Adipocyte (in vitro differentiated cells): ENCODE results near the gene USP21.
A peak's percentile ranks its signal among the peaks of the same experiment; 100 is the strongest.

Experiments used
- DNase-seq: peaks from one replicate; pipeline ENCODE4 v3.0.0-alpha.2; 2015; ENCODE audit warnings: low read depth
- H3K27me3 ChIP-seq: replicated peaks from 2 replicates; pipeline ENCODE4 v1.7.0; 2013; ENCODE audit warnings: mild to moderate bottlenecking, low read length, moderate library complexity; ENCODE audit not compliant: control insufficient read depth, insufficient read depth
- H3K36me3 ChIP-seq: 2 replicates; pipeline ENCODE4 v1.7.0; 2013; ENCODE audit warnings: low read length, mild to moderate bottlenecking, moderate library complexity; ENCODE audit not compliant: control insufficient read depth, insufficient read depth, severe bottlenecking
- H3K4me1 ChIP-seq: 2 replicates; pipeline ENCODE4 v1.7.0; 2013; ENCODE audit warnings: mild to moderate bottlenecking, low read length, moderate library complexity; ENCODE audit not compliant: control insufficient read depth, insufficient read depth
- H3K4me3 ChIP-seq: 2 replicates; pipeline ENCODE4 v1.7.0; 2013; ENCODE audit warnings: mild to moderate bottlenecking, low read length, moderate library complexity
- H3K9ac ChIP-seq: 2 replicates; pipeline ENCODE4 v1.7.0; 2013; ENCODE audit warnings: mild to moderate bottlenecking, low read length, moderate library complexity
- H3K9me3 ChIP-seq: 2 replicates; pipeline ENCODE4 v1.7.0; 2013; ENCODE audit warnings: mild to moderate bottlenecking, low read length, moderate library complexity; ENCODE audit not compliant: control insufficient read depth

Gene USP21

GRCh38 chr1:161162052-161162451 is 2.8 kb downstream of the USP21 start:
- Histone ChIP-seq H3K27me3 (no peaks in the 10 kb centered on the region), H3K9me3 (no peaks in the 10 kb centered on the region), H3K9ac (no peak overlapping the region), H3K36me3 (peaks cover 43% of the 10 kb centered on the region), H3K4me3 (no peak overlapping the region), H3K4me1 (peaks cover 30% of the 10 kb centered on the region)
- no peak for DNase-seq

- no peak overlapping the region for H3K9ac ChIP-seq
- H3K36me3 ChIP-seq, result peaks cover 36% of the 10 kb centered on the region
- no peak for DNase-seq
Observed at GRCh38 chr1:161162806-161163205, 3.5 kb downstream of the USP21 start.

GRCh38 chr1:161163793-161164192 is 4.5 kb downstream of the USP21 start:
- no peak for DNase-seq
- Histone ChIP-seq H3K9me3 (no peaks in the 10 kb centered on the region), H3K36me3 (peaks cover 27% of the 10 kb centered on the region), H3K4me1 (peaks cover 29% of the 10 kb centered on the region), H3K4me3 (no peak overlapping the region), H3K9ac (no peak overlapping the region), H3K27me3 (no peaks in the 10 kb centered on the region)

More at GRCh38 chr1:161162806-161163205, 3.5 kb downstream of the USP21 start:
- Histone ChIP-seq H3K27me3 (no peaks in the 10 kb centered on the region), H3K4me1 (peaks cover 33% of the 10 kb centered on the region), H3K9me3 (no peaks in the 10 kb centered on the region), H3K4me3 (no peak overlapping the region)

GRCh38 chr1:161164901-161165610 is 5.8 kb downstream of the USP21 start:
- Histone ChIP-seq H3K9me3 (no peaks in the 10 kb centered on the region), H3K36me3 (peaks cover 35% of the 10 kb centered on the region), H3K4me1 (peaks cover 21% of the 10 kb centered on the region), H3K27me3 (no peaks in the 10 kb centered on the region), H3K9ac (peak overlapping the region; percentile 91), H3K4me3 (peak overlapping the region; percentile 93)
- DNase-seq, result no peak

- peaks cover 15% of the 10 kb centered on the region for H3K4me1 ChIP-seq
- H3K4me3 ChIP-seq, result peak within 1 kb of the TSS; percentile 93
- no peaks in the 10 kb centered on the region for H3K27me3 ChIP-seq
- DNase-seq, result peak; percentile 99
- H3K36me3 ChIP-seq, result peaks cover 41% of the 10 kb centered on the region
- H3K9me3 ChIP-seq, result no peaks in the 10 kb centered on the region
- peak within 1 kb of the TSS; percentile 91 for H3K9ac ChIP-seq
Observed at GRCh38 chr1:161165742-161166668, 6.7 kb downstream of the USP21 start, which contains the start of gene PPOX. Gene PPOX, plus strand, starts transcription at chr1:161166426. Its CDS starts 422 bp downstream, at chr1:161166848.

- Histone ChIP-seq H3K4me1 (peaks cover 18% of the 10 kb centered on the region), H3K9me3 (no peaks in the 10 kb centered on the region), H3K36me3 (peaks cover 50% of the 10 kb centered on the region), H3K4me3 (peak overlapping the region; percentile 93), H3K9ac (peak overlapping the region; percentile 91), H3K27me3 (no peaks in the 10 kb centered on the region)
- DNase-seq, result peak; percentile 33
Observed at GRCh38 chr1:161166669-161167548, 7.6 kb downstream of the USP21 start.

GRCh38 chr1:161168906-161169305 is 9.6 kb downstream of the USP21 start:
- no peak for DNase-seq
- H3K4me1 ChIP-seq, result peaks cover 38% of the 10 kb centered on the region
- no peak overlapping the region for H3K9ac ChIP-seq
- H3K27me3 ChIP-seq, result no peaks in the 10 kb centered on the region
- H3K4me3 ChIP-seq, result no peak overlapping the region
- no peaks in the 10 kb centered on the region for H3K9me3 ChIP-seq
- peaks cover 44% of the 10 kb centered on the region for H3K36me3 ChIP-seq

- Histone ChIP-seq H3K36me3 (peaks cover 55% of the 10 kb centered on the region), H3K4me1 (peaks cover 37% of the 10 kb centered on the region), H3K4me3 (no peak overlapping the region), H3K9me3 (no peaks in the 10 kb centered on the region), H3K27me3 (no peaks in the 10 kb centered on the region), H3K9ac (peak overlapping the region; percentile 69)
- no peak for DNase-seq
Observed at GRCh38 chr1:161171191-161171590, 11.9 kb downstream of the USP21 start.

- Histone ChIP-seq H3K9me3 (no peaks in the 10 kb centered on the region), H3K4me3 (no peak overlapping the region), H3K27me3 (no peaks in the 10 kb centered on the region), H3K9ac (peak overlapping the region; percentile 69), H3K4me1 (peaks cover 42% of the 10 kb centered on the region), H3K36me3 (peaks cover 55% of the 10 kb centered on the region)
- DNase-seq, result no peak
Observed at GRCh38 chr1:161171696-161172095, 12.4 kb downstream of the USP21 start.

- Histone ChIP-seq H3K27me3 (no peaks in the 10 kb centered on the region), H3K9me3 (no peaks in the 10 kb centered on the region), H3K4me3 (peak overlapping the region; percentile 35), H3K4me1 (peaks cover 36% of the 10 kb centered on the region), H3K36me3 (peaks cover 55% of the 10 kb centered on the region), H3K9ac (peak overlapping the region; percentile 69)
- DNase-seq, result no peak
Observed at GRCh38 chr1:161172349-161172748, 13.0 kb downstream of the USP21 start.
